AG04449 (cell line): Measurements from ENCODE around the gene ATN1.
A peak's percentile ranks its signal among the peaks of the same experiment; 100 is the strongest.

Experiments
- CTCF ChIA-PET: fragments of 350-600 bp; formaldehyde crosslinking; extraction: SDS; loops from one replicate; lab custom pipeline; 2021; ENCODE audit warnings: antibody characterized with exemption; lab: Yijun Ruan, JAX
- POLR2A ChIA-PET: fragments of 400-600, 350-600 bp; formaldehyde crosslinking; extraction: SDS; loops from one replicate; lab custom pipeline; 2020; ENCODE audit warnings: antibody characterized with exemption, inconsistent platforms; lab: Yijun Ruan, JAX
- DNase-seq: peaks from one replicate; pipeline ENCODE4 v3.0.0-alpha.2; 2010; ENCODE audit warnings: low read depth, low spot score
- H3K4me3 ChIP-seq: 2 replicates; pipeline ENCODE4 v1.5.1; 2011; ENCODE audit warnings: low read depth, mild to moderate bottlenecking, control low read depth, low read length
- CTCF ChIP-seq: IDR thresholded peaks from one replicate; pipeline ENCODE4 v1.5.1; 2011; ENCODE audit warnings: mild to moderate bottlenecking, moderate library complexity, low read length, control low read depth, inconsistent platforms; ENCODE audit not compliant: insufficient read depth; ENCODE audit errors: missing control alignments

ATN1 gene

GRCh38 chr12:6958609-6959057, 30.9 kb downstream of the ATN1 start:
- no peak for TF ChIP-seq CTCF
- CTCF ChIA-PET, result interaction anchor here (1.4 to 13.5 kb wide), 6 partner anchors 10 to 153 kb away, joined by 3 to 226 read pairs (median 12); partner anchors contain the start of genes ATN1, C12orf57, C1RL and PTPN6
- no peak for DNase-seq
- POLR2A ChIA-PET, result no interaction called here
- H3K4me3 ChIP-seq, result no peak overlapping the region

- ChIA-PET POLR2A (no interaction called here), CTCF (interaction anchor here (1.7 to 13.5 kb wide), 6 partner anchors 9 to 153 kb away, joined by 3 to 226 read pairs (median 27); partner anchors contain the start of genes ATN1, C12orf57, C1RL and PTPN6)
- no peak for DNase-seq
- no peak for TF ChIP-seq CTCF
- H3K4me3 ChIP-seq, result no peak overlapping the region
Measured at GRCh38 chr12:6959058-6959804, 31.5 kb downstream of the ATN1 start.

- CTCF ChIA-PET, result interaction anchor here (0.9 to 13.5 kb wide), 7 partner anchors 12 to 152 kb away, joined by 3 to 226 read pairs (median 6); partner anchors contain the start of genes ATN1, C12orf57, C1RL and PTPN6
- DNase-seq, result no peak
- POLR2A ChIA-PET, result no interaction called here
- no peak for TF ChIP-seq CTCF
- H3K4me3 ChIP-seq, result no peak overlapping the region
Measured at GRCh38 chr12:6959805-6960592, 32.2 kb downstream of the ATN1 start.

- H3K4me3 ChIP-seq, result no peak overlapping the region
- DNase-seq, result no peak
- peak; percentile 45 for TF ChIP-seq CTCF
- POLR2A ChIA-PET, result no interaction called here
- CTCF ChIA-PET, result interaction anchor here (0.9 to 13.5 kb wide), 8 partner anchors 13 to 149 kb away, joined by 3 to 226 read pairs (median 20); partner anchors contain the start of genes ATN1, C12orf57, PTPN6 and RNU7-1
Measured at GRCh38 chr12:6960593-6961277, 33.0 kb downstream of the ATN1 start.

GRCh38 chr12:6961278-6961694, 33.5 kb downstream of the ATN1 start:
- CTCF ChIA-PET, result interaction anchor here (1.0 to 13.5 kb wide), 8 partner anchors 14 to 148 kb away, joined by 3 to 226 read pairs (median 20); partner anchors contain the start of genes ATN1, C12orf57, PTPN6 and RNU7-1
- no peak for TF ChIP-seq CTCF

More at GRCh38 chr12:6961278-6961694, 33.5 kb downstream of the ATN1 start:
- no peak overlapping the region for H3K4me3 ChIP-seq
- DNase-seq, result no peak
- POLR2A ChIA-PET, result no interaction called here
